Omental fat pad (tissue), 4 donors: ENCODE measurements around the gene RNF186. TPM values are rescaled to one million over a fixed set of nuclear protein-coding genes. Genes with fewer than 3 reads are reported as not detected.

ENCODE experiments used
- ATAC-seq: fragments of 150-250 bp; one replicate; pipeline ENCODE4 v1.9.1; 2016; ENCODE audit warnings: mild to moderate bottlenecking, moderate library complexity; ENCODE audit not compliant: low FRiP score
- DNase-seq: peaks from one replicate; pipeline ENCODE4 v3.0.0-alpha.2; 2019; ENCODE audit warnings: low spot score
- total RNA-seq, 4 donors: library from RNA; depleted of rRNA; stranded (reverse); fragments of >200 nt; gene quantifications; one replicate each; pipeline ENCODE4 v1.1.0, GENCODE V29; 2016
- TF ChIP-seq, protein P1 (sequence below), 3 donors: fragments of 450-650 bp; IDR thresholded peaks; one replicate each; pipeline ENCODE4 v1.5.1; 2016 to 2017; ENCODE audit warnings: antibody characterized with exemption in 3 of 3, mild to moderate bottlenecking in 3 of 3, moderate library complexity in 2 of 3

Gene RNF186
- total RNA-seq, 4 donors from 2014 or later, result not detected

DNA sequence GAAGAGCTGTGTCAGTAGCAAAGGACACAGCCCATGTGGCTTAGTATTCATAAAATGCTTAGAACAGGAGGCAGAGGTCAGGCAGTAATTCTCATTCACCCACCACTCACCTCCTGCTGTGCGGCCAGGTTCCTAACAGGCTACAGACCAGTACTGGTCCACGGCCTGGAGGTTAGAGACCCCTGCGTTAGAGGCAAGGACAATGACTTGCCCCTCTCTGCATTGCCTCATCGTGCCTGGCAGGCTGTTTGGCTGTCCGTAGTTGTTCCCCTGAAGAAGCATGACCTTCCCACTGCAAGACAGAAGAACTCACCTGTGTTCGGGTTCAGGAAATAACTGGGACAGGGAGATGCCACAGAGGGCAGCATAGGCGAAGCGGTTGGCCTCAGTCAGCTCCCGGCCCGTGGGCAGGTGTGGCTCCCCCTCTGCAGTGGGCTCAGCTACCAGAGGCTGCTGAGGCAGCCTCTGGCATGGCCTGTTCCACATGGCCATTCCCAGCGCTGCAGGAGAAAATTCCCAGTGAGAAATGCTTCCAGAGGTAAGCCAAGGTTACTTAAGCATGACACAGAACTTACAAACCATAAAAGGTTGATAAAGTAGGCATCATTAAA lies 34.7 kb downstream of the RNF186 start:
- DNase-seq (no peak), ATAC-seq (no peak)
- TF ChIP-seq, protein P1, sequence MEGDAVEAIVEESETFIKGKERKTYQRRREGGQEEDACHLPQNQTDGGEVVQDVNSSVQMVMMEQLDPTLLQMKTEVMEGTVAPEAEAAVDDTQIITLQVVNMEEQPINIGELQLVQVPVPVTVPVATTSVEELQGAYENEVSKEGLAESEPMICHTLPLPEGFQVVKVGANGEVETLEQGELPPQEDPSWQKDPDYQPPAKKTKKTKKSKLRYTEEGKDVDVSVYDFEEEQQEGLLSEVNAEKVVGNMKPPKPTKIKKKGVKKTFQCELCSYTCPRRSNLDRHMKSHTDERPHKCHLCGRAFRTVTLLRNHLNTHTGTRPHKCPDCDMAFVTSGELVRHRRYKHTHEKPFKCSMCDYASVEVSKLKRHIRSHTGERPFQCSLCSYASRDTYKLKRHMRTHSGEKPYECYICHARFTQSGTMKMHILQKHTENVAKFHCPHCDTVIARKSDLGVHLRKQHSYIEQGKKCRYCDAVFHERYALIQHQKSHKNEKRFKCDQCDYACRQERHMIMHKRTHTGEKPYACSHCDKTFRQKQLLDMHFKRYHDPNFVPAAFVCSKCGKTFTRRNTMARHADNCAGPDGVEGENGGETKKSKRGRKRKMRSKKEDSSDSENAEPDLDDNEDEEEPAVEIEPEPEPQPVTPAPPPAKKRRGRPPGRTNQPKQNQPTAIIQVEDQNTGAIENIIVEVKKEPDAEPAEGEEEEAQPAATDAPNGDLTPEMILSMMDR (IDR thresholded peaks at IDR 0.05), result no peak

DNA sequence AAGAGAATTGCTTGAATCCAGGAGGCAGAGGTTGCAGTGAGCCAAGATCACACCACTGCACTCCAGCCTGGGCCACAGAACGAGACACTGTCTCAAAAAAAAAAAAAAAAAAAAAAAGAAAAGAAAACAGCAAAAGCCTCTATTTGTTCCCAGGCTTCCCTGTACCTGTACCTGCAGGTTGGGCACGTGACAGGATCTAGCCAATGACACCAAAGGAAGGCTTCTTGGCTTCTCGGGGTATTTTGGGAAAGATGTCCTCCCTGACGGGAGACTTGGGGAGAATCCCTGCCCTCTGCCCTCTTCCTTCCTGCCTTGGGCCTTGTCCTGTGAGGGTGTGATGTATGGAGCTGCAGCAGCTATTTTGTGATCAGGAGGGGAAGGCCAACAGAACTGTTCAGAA lies 38.1 kb downstream of the RNF186 start:
- ATAC-seq (no peak), DNase-seq (no peak)
- TF ChIP-seq, protein P1 (IDR thresholded peaks at IDR 0.05), result no peak

DNA sequence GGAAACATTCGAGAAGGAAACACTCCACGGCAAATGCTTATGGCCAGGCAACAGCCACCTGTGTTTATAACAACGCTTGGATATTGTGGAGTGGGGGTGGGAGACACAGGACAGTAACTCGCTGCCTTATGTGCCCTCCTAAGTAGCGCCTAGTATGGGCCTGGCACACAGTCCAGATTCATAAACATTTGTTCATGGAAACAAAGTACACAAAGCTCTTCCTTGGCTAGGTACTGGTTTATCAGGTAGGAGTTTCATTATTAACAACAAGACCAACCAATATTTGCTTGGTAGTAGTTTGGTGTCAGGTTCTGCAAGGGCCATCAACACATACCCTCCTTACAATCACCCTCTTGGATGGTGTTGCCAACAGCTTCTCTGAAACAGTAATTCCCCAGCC lies 38.8 kb downstream of the RNF186 start:
- ATAC-seq (no peak), DNase-seq (no peak)
- TF ChIP-seq, protein P1 (IDR thresholded peaks at IDR 0.05), result no peak

DNA sequence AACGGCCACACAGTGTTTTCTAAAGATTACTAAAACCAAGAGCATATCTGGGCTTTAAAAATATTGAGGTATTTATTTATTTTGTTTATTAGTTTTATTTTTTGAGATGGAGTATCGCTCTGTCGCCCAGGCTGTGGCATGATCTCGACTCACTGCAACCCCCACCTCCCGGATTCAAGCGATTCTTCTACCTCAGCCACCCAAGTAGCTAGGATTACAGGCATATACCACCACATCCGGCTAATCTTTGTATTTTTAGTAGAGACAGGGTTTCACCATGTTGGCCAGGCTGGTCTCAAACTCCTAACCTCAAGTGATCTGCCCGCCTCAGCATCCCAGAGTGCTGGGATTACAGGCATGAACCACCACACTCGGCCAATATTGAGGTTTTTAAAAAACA lies 39.3 kb downstream of the RNF186 start:
- TF ChIP-seq, protein P1 (IDR thresholded peaks at IDR 0.05), result no peak
- DNase-seq, result no peak

DNA sequence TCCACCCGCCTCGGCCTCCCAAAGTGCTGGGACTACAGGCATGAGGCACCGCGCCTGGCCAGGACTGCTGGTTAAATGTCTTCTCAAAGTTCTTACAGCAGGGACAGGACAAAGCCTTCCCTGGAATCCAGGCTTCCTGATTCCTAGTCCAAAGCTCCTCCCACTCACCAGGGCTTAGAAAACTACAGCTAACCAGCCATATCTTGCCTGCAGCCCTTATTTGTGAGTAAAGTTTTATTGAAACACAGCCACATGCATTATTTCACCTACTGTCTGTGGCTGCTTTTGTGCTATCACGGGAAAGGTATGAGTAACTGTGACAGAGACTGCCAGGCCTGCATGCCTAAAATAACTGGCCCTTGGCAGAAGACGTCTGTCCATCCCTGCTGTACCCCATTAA lies 39.8 kb downstream of the RNF186 start:
- ATAC-seq, result no peak
- TF ChIP-seq, protein P1 (IDR thresholded peaks at IDR 0.05), result no peak

More for the DNA sequence above, 39.3 kb downstream of the RNF186 start:
- ATAC-seq, result no peak

DNA sequence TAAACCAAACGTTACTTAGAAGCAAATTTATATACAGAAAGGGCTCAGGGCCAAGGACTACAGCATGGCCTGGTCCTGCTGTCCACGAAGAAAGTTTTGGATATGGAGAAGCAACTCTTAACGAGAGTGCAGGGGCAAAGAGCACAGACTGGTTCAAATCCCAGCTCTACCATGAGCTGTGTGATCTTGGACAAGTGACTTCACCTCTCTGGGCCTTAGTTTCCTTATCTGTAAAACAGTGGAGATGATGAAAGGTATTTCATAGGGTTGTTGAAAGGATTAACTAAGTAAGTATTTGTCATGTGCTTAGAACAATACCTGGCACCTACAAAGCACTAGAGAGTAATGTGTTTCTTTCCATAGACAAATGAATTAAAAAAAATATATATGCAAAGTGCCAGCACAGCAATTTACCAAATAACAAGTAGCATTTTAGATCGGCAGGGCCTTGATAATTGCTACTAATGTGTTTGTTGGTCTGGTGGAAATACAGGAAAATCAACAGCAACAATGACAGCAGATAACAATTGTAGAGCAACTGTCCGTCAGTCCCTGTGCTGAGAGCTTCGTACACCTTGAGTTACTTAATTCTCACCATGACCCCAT lies 40.8 kb downstream of the RNF186 start:
- no peak for ATAC-seq
- no peak for DNase-seq
- TF ChIP-seq, protein P1 (IDR thresholded peaks at IDR 0.05), result no peak

More for the DNA sequence above, 39.8 kb downstream of the RNF186 start:
- no peak for DNase-seq

DNA sequence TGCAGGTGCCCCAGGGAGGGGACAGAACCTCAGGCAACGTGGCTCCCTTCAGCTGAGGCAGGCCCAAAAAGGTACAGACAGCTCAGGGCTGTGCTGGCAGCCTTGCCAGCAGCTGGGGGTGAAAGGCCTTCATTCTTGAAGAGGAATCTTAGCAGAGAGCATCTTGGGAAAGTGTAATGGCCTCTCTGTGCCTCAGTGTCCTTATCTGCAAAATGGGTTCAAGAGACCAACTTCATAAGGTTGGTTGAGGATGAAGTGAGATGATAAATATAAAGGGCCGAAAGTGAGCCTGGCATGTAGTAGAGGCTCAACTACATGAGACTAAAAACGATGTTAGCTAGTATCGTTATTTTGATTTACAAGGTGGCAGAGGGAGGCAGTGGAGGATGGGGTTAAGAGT lies 41.6 kb downstream of the RNF186 start:
- ATAC-seq (no peak), DNase-seq (no peak)
- TF ChIP-seq, protein P1 (IDR thresholded peaks at IDR 0.05), result no peak
